Transverse colon (tissue), 4 donors: ENCODE measurements around the gene SCGB3A2. TPM values are rescaled to one million over a fixed set of nuclear protein-coding genes. Genes with fewer than 3 reads are reported as not detected.

Experiments
- DNase-seq: peaks from one replicate; pipeline ENCODE4 v3.0.0-alpha.2; 2019
- H3K27ac ChIP-seq, 4 donors: fragments of 200-600 bp; sonication (generic); 2 replicates each; pipeline ENCODE4 v1.5.1; 2016 to 2018; ENCODE audit warnings: inconsistent platforms in 4 of 4
- H3K27me3 ChIP-seq: fragments of 200-600 bp; sonication (generic); 2 replicates; pipeline ENCODE4 v1.5.1; 2017; ENCODE audit warnings: inconsistent platforms
- H3K36me3 ChIP-seq, 4 donors: fragments of 200-600 bp; sonication (generic); 2 replicates each; pipeline ENCODE4 v1.5.1; 2017 to 2019; ENCODE audit warnings: inconsistent platforms in 4 of 4
- H3K4me1 ChIP-seq, 4 donors: fragments of 200-600 bp; sonication (generic); 2 replicates each; pipeline ENCODE4 v1.5.1; 2017 to 2020; ENCODE audit warnings: inconsistent platforms in 4 of 4
- H3K4me3 ChIP-seq, 4 donors: fragments of 200-600 bp; sonication (generic); 1 replicate in 1 of 4; 2 replicates in 3 of 4; pipeline versions ENCODE4 v1.5.1 to v1.6.1; 2017 to 2019; ENCODE audit warnings: inconsistent platforms in 4 of 4
- H3K9me3 ChIP-seq, 2 donors: fragments of 200-600 bp; sonication (generic); 2 replicates each; pipeline ENCODE4 v1.5.1; 2017 to 2019; ENCODE audit warnings: inconsistent platforms in 2 of 2
- EP300 ChIP-seq: sonication (generic); formaldehyde crosslinking; IDR thresholded peaks from one replicate; pipeline ENCODE4 v1.6.1; 2017; ENCODE audit warnings: antibody characterized with exemption, low read depth
- POLR2A ChIP-seq: fragments of 450-650 bp; IDR thresholded peaks from one replicate; pipeline ENCODE4 v1.6.1; 2016; ENCODE audit warnings: antibody characterized with exemption, mild to moderate bottlenecking, moderate library complexity
- POLR2AphosphoS5 ChIP-seq, 3 donors: sonication (generic); formaldehyde crosslinking; IDR thresholded peaks; one replicate each; pipeline ENCODE4 v1.6.1; 2016; ENCODE audit warnings: antibody characterized with exemption in 3 of 3
- WGBS, 2 donors: methylation state at CpG; one replicate each; pipeline ENCODE4 v1.1.5; 2018; ENCODE audit warnings: low coverage in 1 of 2; 5-methylcytosine and 5-hydroxymethylcytosine counted together
- in situ Hi-C, 4 donors: fragments of 200-750 bp; cut with MboI; loops; one replicate each; pipeline versions ENCODE4 v1.15.0 to v1.15.1; 2017; ENCODE audit warnings: low sequenced_read_pairs in 3 of 4, low pct_ligation_motif_present in 1 of 4, low pct_unique_long_range_greater_than_20kb in 1 of 4
- intact Hi-C: fragments of 100-400 bp; cut with DNase I; formaldehyde crosslinking; loops from one replicate; pipeline ENCODE4 v1.15.1; 2023; ENCODE audit warnings: low total_unique reads
- total RNA-seq, 4 donors: library from RNA; depleted of rRNA; stranded (reverse); fragments of >200 nt; gene quantifications; one replicate each; pipeline ENCODE4 v1.1.0, GENCODE V29; 2016
- TF ChIP-seq, protein P1 (sequence below), 5 experiments: fragments of 200-600 bp in 3 of 5; fragments of 450-650 bp in 2 of 5; sonication (generic) in 3 of 5; IDR thresholded peaks; 1 replicate in 2 of 5; 2 replicates in 3 of 5; pipeline ENCODE4 v1.5.1; 2016 to 2017; ENCODE audit warnings: antibody characterized with exemption in 5 of 5, inconsistent platforms in 3 of 5, mild to moderate bottlenecking in 2 of 5, moderate library complexity in 1 of 5

The SCGB3A2 gene
- total RNA-seq, 4 donors from 2014 or later = not detected

DNA sequence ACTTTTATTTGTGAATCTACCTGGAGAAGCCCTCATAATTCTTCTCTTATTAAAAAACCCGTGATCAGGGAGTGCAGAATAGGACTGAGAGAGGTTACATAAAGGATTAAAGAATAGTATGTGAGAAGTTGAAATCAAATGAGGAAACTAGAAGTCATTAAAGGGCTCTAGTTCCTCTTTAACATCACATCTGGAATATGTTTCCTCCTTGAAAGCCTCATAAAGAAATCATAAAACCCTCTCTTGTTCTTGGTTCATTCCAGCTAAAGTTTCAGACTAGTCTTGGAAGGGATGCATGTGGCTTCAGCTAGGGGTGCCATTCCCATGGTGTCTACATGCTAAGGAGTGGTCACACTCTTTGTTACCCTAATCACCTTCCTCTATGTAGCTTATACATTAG lies 33.5 kb downstream of the SCGB3A2 start:
- Histone ChIP-seq H3K9me3 (no peaks in the 10 kb centered on the region), H3K4me3 (no peak overlapping the region), H3K4me1 (no peaks in the 10 kb centered on the region), H3K36me3 (no peaks in the 10 kb centered on the region), H3K27me3 (no peaks in the 10 kb centered on the region), H3K27ac (no peak overlapping the region)
- in situ Hi-C loops (no loop called here), intact Hi-C loops (no loop called here)
- WGBS, 2 donors = 25 to 29% methylated on average over 1 of the region's 1 CpG
- TF ChIP-seq POLR2AphosphoS5 (IDR thresholded peaks at IDR 0.05) = no peak
- no peak for TF ChIP-seq POLR2A
- TF ChIP-seq, protein P1, sequence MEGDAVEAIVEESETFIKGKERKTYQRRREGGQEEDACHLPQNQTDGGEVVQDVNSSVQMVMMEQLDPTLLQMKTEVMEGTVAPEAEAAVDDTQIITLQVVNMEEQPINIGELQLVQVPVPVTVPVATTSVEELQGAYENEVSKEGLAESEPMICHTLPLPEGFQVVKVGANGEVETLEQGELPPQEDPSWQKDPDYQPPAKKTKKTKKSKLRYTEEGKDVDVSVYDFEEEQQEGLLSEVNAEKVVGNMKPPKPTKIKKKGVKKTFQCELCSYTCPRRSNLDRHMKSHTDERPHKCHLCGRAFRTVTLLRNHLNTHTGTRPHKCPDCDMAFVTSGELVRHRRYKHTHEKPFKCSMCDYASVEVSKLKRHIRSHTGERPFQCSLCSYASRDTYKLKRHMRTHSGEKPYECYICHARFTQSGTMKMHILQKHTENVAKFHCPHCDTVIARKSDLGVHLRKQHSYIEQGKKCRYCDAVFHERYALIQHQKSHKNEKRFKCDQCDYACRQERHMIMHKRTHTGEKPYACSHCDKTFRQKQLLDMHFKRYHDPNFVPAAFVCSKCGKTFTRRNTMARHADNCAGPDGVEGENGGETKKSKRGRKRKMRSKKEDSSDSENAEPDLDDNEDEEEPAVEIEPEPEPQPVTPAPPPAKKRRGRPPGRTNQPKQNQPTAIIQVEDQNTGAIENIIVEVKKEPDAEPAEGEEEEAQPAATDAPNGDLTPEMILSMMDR (IDR thresholded peaks at IDR 0.05) = no peak
- no peak for TF ChIP-seq EP300
- DNase-seq = no peak

DNA sequence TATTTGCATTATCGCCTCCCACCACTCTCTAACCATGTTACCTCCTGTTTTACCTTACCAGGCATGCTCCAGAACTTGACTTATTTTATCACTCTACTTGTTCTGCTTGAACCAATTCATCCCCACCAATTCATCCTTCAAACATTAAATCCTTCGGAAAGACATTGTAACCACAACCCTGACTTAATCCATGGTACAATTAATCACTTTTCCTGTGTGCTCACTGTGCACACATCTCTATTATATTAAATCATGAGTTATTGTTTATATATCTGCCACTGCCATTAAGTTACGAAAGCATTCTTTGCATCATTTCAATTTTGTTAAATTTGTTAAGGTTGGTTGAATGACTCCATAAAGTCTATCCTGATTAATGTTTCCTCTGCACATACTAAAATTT lies 35.3 kb downstream of the SCGB3A2 start:
- WGBS, 2 donors = 90 to 93% methylated on average over 3 of the region's 3 CpGs

DNA sequence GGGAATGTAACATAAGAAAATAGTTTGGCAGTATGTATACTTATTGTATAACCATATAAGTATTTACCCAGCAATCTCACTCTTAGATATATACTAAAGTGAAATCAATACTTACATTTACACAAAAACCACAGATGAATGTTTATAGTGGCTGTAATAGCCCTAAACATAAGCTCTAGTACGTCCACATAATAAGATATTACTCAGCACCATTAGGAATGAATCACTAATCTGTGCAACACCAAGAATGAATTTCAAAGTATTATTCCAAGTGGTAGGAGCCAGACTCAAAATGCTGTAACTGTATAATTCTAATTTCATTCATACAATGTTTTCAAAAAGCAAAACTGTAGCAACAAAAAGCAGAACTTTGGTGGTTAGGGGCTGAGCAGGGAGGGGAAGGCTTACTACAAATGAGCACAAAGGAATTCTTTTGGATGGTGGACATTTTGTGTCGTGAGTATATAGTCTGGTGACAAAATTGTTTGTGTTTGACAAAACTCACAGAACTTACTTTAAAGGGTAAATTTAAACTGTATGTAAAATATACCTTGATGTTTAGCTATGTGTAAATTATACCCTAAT lies 39.7 kb downstream of the SCGB3A2 start:
- intact Hi-C loops (no loop called here), in situ Hi-C loops (no loop called here)
- H3K9me3 ChIP-seq = no peaks in the 10 kb centered on the region
- no peak overlapping the region for H3K27ac ChIP-seq
- H3K4me1 ChIP-seq = no peaks in the 10 kb centered on the region
- no peak for TF ChIP-seq POLR2A
- TF ChIP-seq, protein P1 (IDR thresholded peaks at IDR 0.05) = no peak
- no peak for TF ChIP-seq EP300
- TF ChIP-seq POLR2AphosphoS5 (IDR thresholded peaks at IDR 0.05) = no peak
- no peaks in the 10 kb centered on the region for H3K36me3 ChIP-seq
- H3K27me3 ChIP-seq = no peaks in the 10 kb centered on the region
- no peak for DNase-seq
- WGBS, 2 donors = 16 to 31% methylated on average over 2 of the region's 2 CpGs
- no peak overlapping the region for H3K4me3 ChIP-seq

More for the DNA sequence above, 35.3 kb downstream of the SCGB3A2 start:
- H3K36me3 ChIP-seq = no peaks in the 10 kb centered on the region
- no peak overlapping the region for H3K4me3 ChIP-seq
- H3K9me3 ChIP-seq = no peaks in the 10 kb centered on the region
- TF ChIP-seq POLR2A = no peak
- no peak for TF ChIP-seq POLR2AphosphoS5 (IDR thresholded peaks at IDR 0.05)
- no peak for TF ChIP-seq EP300
- in situ Hi-C loops (no loop called here), intact Hi-C loops (no loop called here)
- no peak overlapping the region for H3K27ac ChIP-seq
- no peak for DNase-seq
- no peaks in the 10 kb centered on the region for H3K4me1 ChIP-seq
- H3K27me3 ChIP-seq = no peaks in the 10 kb centered on the region

DNA sequence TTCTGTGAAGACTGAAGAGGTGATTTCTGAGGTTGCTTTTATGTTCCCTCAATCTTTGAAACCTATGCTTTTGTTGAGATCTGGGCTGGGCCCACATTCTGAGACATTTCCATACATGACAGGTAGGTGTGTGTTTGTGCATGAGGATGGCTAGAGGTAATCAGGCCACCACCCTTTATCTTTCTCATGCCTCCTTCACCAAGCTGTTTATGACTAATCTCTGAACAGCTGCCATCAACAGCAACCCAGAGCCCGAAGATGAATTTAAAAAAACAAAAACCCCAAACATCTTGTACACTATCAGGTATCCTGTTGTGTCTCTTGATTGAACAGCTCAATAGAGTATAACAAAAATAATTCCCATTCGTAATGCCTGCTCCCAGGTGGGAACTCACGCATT lies 40.4 kb downstream of the SCGB3A2 start:
- H3K9me3 ChIP-seq = no peaks in the 10 kb centered on the region
- H3K27me3 ChIP-seq = no peaks in the 10 kb centered on the region
- no peak for TF ChIP-seq POLR2A
- TF ChIP-seq, protein P1 (IDR thresholded peaks at IDR 0.05) = no peak
- no peak for TF ChIP-seq POLR2AphosphoS5 (IDR thresholded peaks at IDR 0.05)
- TF ChIP-seq EP300 = no peak
- in situ Hi-C loops = no loop called here
- no peaks in the 10 kb centered on the region for H3K4me1 ChIP-seq
- no peak for DNase-seq
- intact Hi-C loops = no loop called here
- WGBS, 2 donors = 69 to 73% methylated on average over 3 of the region's 3 CpGs
- H3K4me3 ChIP-seq = no peak overlapping the region
- H3K27ac ChIP-seq = no peak overlapping the region
- H3K36me3 ChIP-seq = no peaks in the 10 kb centered on the region
